ENCODE data around the gene HTR4.
"Not testable (repeated sequence)": the region's sequence is repeated elsewhere in the genome, so short reads cannot be mapped to it uniquely, and the experiment has no call there.

HTR4 gene

GRCh38 chr5:148486456-148486855, 167.9 kb downstream of the HTR4 start:
- Histone ChIP-seq H3K27me3 (ENCODE audit: control insufficient read depth, insufficient read depth, low read length) (peaks cover 56% of the 10 kb centered on the region), H3K4me1 (ENCODE audit: control insufficient read depth, insufficient read depth, low read length) (no peaks in the 10 kb centered on the region), H3K9ac (ENCODE audit: low read depth, low read length) (no peak overlapping the region), H3K9me3 (ENCODE audit: control insufficient read depth, insufficient read depth, low read length) (no peaks in the 10 kb centered on the region), H3K4me3 (ENCODE audit: low read depth, low read length) (no peak overlapping the region), H3K36me3 (ENCODE audit: control insufficient read depth, insufficient read depth, low read length) (no peaks in the 10 kb centered on the region)

GRCh38 chr5:148484651-148485050, 169.7 kb downstream of the HTR4 start:
- no peaks in the 10 kb centered on the region for H3K4me1 ChIP-seq (ENCODE audit: control insufficient read depth, insufficient read depth, low read length)
- H3K9ac ChIP-seq (ENCODE audit: low read depth, low read length): no peak overlapping the region
- H3K4me3 ChIP-seq (ENCODE audit: low read depth, low read length): no peak overlapping the region
- no peaks in the 10 kb centered on the region for H3K36me3 ChIP-seq (ENCODE audit: control insufficient read depth, insufficient read depth, low read length)
- H3K9me3 ChIP-seq (ENCODE audit: control insufficient read depth, insufficient read depth, low read length): no peaks in the 10 kb centered on the region
- peaks cover 50% of the 10 kb centered on the region for H3K27me3 ChIP-seq (ENCODE audit: control insufficient read depth, insufficient read depth, low read length)

GRCh38 chr5:148483750-148484149, 170.6 kb downstream of the HTR4 start:
- Histone ChIP-seq H3K9me3 (ENCODE audit: control insufficient read depth, insufficient read depth, low read length) (no peaks in the 10 kb centered on the region), H3K4me3 (ENCODE audit: low read depth, low read length) (no peak overlapping the region), H3K9ac (ENCODE audit: low read depth, low read length) (no peak overlapping the region), H3K4me1 (ENCODE audit: control insufficient read depth, insufficient read depth, low read length) (no peaks in the 10 kb centered on the region), H3K27me3 (ENCODE audit: control insufficient read depth, insufficient read depth, low read length) (peaks cover 41% of the 10 kb centered on the region), H3K36me3 (ENCODE audit: control insufficient read depth, insufficient read depth, low read length) (no peaks in the 10 kb centered on the region)

GRCh38 chr5:148482697-148483462, 171.4 kb downstream of the HTR4 start:
- H3K9me3 ChIP-seq (ENCODE audit: control insufficient read depth, insufficient read depth, low read length): no peaks in the 10 kb centered on the region
- peak overlapping the region; percentile 22 for H3K4me3 ChIP-seq (ENCODE audit: low read depth, low read length)
- no peak overlapping the region for H3K9ac ChIP-seq (ENCODE audit: low read depth, low read length)
- peaks cover 34% of the 10 kb centered on the region for H3K27me3 ChIP-seq (ENCODE audit: control insufficient read depth, insufficient read depth, low read length)
- H3K36me3 ChIP-seq (ENCODE audit: control insufficient read depth, insufficient read depth, low read length): no peaks in the 10 kb centered on the region
- no peaks in the 10 kb centered on the region for H3K4me1 ChIP-seq (ENCODE audit: control insufficient read depth, insufficient read depth, low read length)

GRCh38 chr5:148482196-148482595, 172.1 kb downstream of the HTR4 start:
- Histone ChIP-seq H3K4me1 (ENCODE audit: control insufficient read depth, insufficient read depth, low read length) (no peaks in the 10 kb centered on the region), H3K9ac (ENCODE audit: low read depth, low read length) (no peak overlapping the region), H3K27me3 (ENCODE audit: control insufficient read depth, insufficient read depth, low read length) (peaks cover 29% of the 10 kb centered on the region), H3K4me3 (ENCODE audit: low read depth, low read length) (no peak overlapping the region), H3K36me3 (ENCODE audit: control insufficient read depth, insufficient read depth, low read length) (no peaks in the 10 kb centered on the region), H3K9me3 (ENCODE audit: control insufficient read depth, insufficient read depth, low read length) (no peaks in the 10 kb centered on the region)

- H3K9ac ChIP-seq (ENCODE audit: low read depth, low read length): no peak overlapping the region
Measured at GRCh38 chr5:148477429-148477828, 176.9 kb downstream of the HTR4 start.

GRCh38 chr5:148476302-148476701, 178.0 kb downstream of the HTR4 start:
- no peak overlapping the region for H3K4me3 ChIP-seq (ENCODE audit: low read depth, low read length)
- H3K36me3 ChIP-seq (ENCODE audit: control insufficient read depth, insufficient read depth, low read length): no peaks in the 10 kb centered on the region
- H3K27me3 ChIP-seq (ENCODE audit: control insufficient read depth, insufficient read depth, low read length): no peaks in the 10 kb centered on the region
- no peak overlapping the region for H3K9ac ChIP-seq (ENCODE audit: low read depth, low read length)
- H3K9me3 ChIP-seq (ENCODE audit: control insufficient read depth, insufficient read depth, low read length): no peaks in the 10 kb centered on the region
- no peaks in the 10 kb centered on the region for H3K4me1 ChIP-seq (ENCODE audit: control insufficient read depth, insufficient read depth, low read length)

More at GRCh38 chr5:148477429-148477828, 176.9 kb downstream of the HTR4 start:
- Histone ChIP-seq H3K27me3 (ENCODE audit: control insufficient read depth, insufficient read depth, low read length) (no peaks in the 10 kb centered on the region), H3K4me1 (ENCODE audit: control insufficient read depth, insufficient read depth, low read length) (no peaks in the 10 kb centered on the region), H3K4me3 (ENCODE audit: low read depth, low read length) (no peak overlapping the region), H3K9me3 (ENCODE audit: control insufficient read depth, insufficient read depth, low read length) (no peaks in the 10 kb centered on the region), H3K36me3 (ENCODE audit: control insufficient read depth, insufficient read depth, low read length) (no peaks in the 10 kb centered on the region)

- no peaks in the 10 kb centered on the region for H3K27me3 ChIP-seq (ENCODE audit: control insufficient read depth, insufficient read depth, low read length)
- no peaks in the 10 kb centered on the region for H3K9me3 ChIP-seq (ENCODE audit: control insufficient read depth, insufficient read depth, low read length)
- no peaks in the 10 kb centered on the region for H3K36me3 ChIP-seq (ENCODE audit: control insufficient read depth, insufficient read depth, low read length)
- no peak overlapping the region for H3K4me3 ChIP-seq (ENCODE audit: low read depth, low read length)
- no peak overlapping the region for H3K9ac ChIP-seq (ENCODE audit: low read depth, low read length)
- no peaks in the 10 kb centered on the region for H3K4me1 ChIP-seq (ENCODE audit: control insufficient read depth, insufficient read depth, low read length)
Measured at GRCh38 chr5:148474025-148474511, 180.3 kb downstream of the HTR4 start.

- Histone ChIP-seq H3K27me3 (ENCODE audit: control insufficient read depth, insufficient read depth, low read length) (no peaks in the 10 kb centered on the region), H3K4me3 (ENCODE audit: low read depth, low read length) (no peak overlapping the region), H3K9me3 (ENCODE audit: control insufficient read depth, insufficient read depth, low read length) (no peaks in the 10 kb centered on the region), H3K36me3 (ENCODE audit: control insufficient read depth, insufficient read depth, low read length) (no peaks in the 10 kb centered on the region), H3K4me1 (ENCODE audit: control insufficient read depth, insufficient read depth, low read length) (no peaks in the 10 kb centered on the region), H3K9ac (ENCODE audit: low read depth, low read length) (no peak overlapping the region)
Measured at GRCh38 chr5:148471379-148471778, 182.9 kb downstream of the HTR4 start.

- H3K36me3 ChIP-seq (ENCODE audit: control insufficient read depth, insufficient read depth, low read length): no peaks in the 10 kb centered on the region
- no peaks in the 10 kb centered on the region for H3K27me3 ChIP-seq (ENCODE audit: control insufficient read depth, insufficient read depth, low read length)
- H3K4me1 ChIP-seq (ENCODE audit: control insufficient read depth, insufficient read depth, low read length): no peaks in the 10 kb centered on the region
- H3K4me3 ChIP-seq (ENCODE audit: low read depth, low read length): no peak overlapping the region
- no peak overlapping the region for H3K9ac ChIP-seq (ENCODE audit: low read depth, low read length)
- no peaks in the 10 kb centered on the region for H3K9me3 ChIP-seq (ENCODE audit: control insufficient read depth, insufficient read depth, low read length)
Measured at GRCh38 chr5:148469501-148469935, 184.8 kb downstream of the HTR4 start.

- not testable (repeated sequence) for H3K27me3 ChIP-seq (ENCODE audit: control insufficient read depth, insufficient read depth, low read length)
Measured at GRCh38 chr5:148468746-148469145, 185.6 kb downstream of the HTR4 start.

GRCh38 chr5:148467958-148468357, 186.4 kb downstream of the HTR4 start:
- Histone ChIP-seq H3K9ac (ENCODE audit: low read depth, low read length) (no peak overlapping the region), H3K9me3 (ENCODE audit: control insufficient read depth, insufficient read depth, low read length) (no peaks in the 10 kb centered on the region), H3K4me3 (ENCODE audit: low read depth, low read length) (no peak overlapping the region), H3K36me3 (ENCODE audit: control insufficient read depth, insufficient read depth, low read length) (no peaks in the 10 kb centered on the region), H3K4me1 (ENCODE audit: control insufficient read depth, insufficient read depth, low read length) (no peaks in the 10 kb centered on the region), H3K27me3 (ENCODE audit: control insufficient read depth, insufficient read depth, low read length) (no peaks in the 10 kb centered on the region)

More at GRCh38 chr5:148468746-148469145, 185.6 kb downstream of the HTR4 start:
- not testable (repeated sequence) for H3K9me3 ChIP-seq (ENCODE audit: control insufficient read depth, insufficient read depth, low read length); H3K4me1 ChIP-seq (ENCODE audit: control insufficient read depth, insufficient read depth, low read length); H3K9ac ChIP-seq (ENCODE audit: low read depth, low read length); H3K36me3 ChIP-seq (ENCODE audit: control insufficient read depth, insufficient read depth, low read length); H3K4me3 ChIP-seq (ENCODE audit: low read depth, low read length)
